ENCODE data around the gene UBE2S.
A peak's percentile ranks its signal among the peaks of the same experiment; 100 is the strongest.

UBE2S gene

GRCh38 chr19:55391702-55392615, 15.6 kb downstream of the UBE2S start:
- peaks cover 24% of the 10 kb centered on the region for H3K4me1 ChIP-seq (ENCODE audit: insufficient read depth, low read length, poor library complexity, severe bottlenecking)
- H3K79me2 ChIP-seq (ENCODE audit: insufficient read depth, low read length), result peaks cover 34% of the 10 kb centered on the region
- no peak overlapping the region for H3K9ac ChIP-seq (ENCODE audit: low read depth, low read length, poor library complexity, severe bottlenecking)
- H3K27me3 ChIP-seq (ENCODE audit: insufficient read depth, low read length, poor library complexity, severe bottlenecking), result no peaks in the 10 kb centered on the region
- no peaks in the 10 kb centered on the region for H3F3A ChIP-seq (ENCODE audit: low read depth)
- peaks cover 23% of the 10 kb centered on the region; the same call in 1 of the 2 replicates for H3K36me3 ChIP-seq (ENCODE audit: insufficient read depth, low read length)
- peaks cover 47% of the 10 kb centered on the region for H4K20me1 ChIP-seq (ENCODE audit: insufficient read depth, low read length, poor library complexity, severe bottlenecking)
- no peaks in the 10 kb centered on the region for H3K9me2 ChIP-seq (replicated peaks; ENCODE audit: low read depth, low read length)
- H2AFZ ChIP-seq (ENCODE audit: low read length), result no peak overlapping the region
- H3K4me2 ChIP-seq (ENCODE audit: low read depth, low read length, poor library complexity, severe bottlenecking), result no peak overlapping the region
- no peak overlapping the region for H3K4me3 ChIP-seq (ENCODE audit: low read length, poor library complexity, severe bottlenecking)
- no peak for TF ChIP-seq CTCF (conservative IDR thresholded peaks at IDR 0.05; ENCODE audit: low read length)
- TF ChIP-seq EZH2phosphoT487 (IDR thresholded peaks at IDR 0.05; ENCODE audit: borderline replicate concordance), result no peak
- no peaks in the 10 kb centered on the region for H3K9me3 ChIP-seq (ENCODE audit: insufficient read depth, low read depth, low read length)

- no peaks in the 10 kb centered on the region for H3K9me3 ChIP-seq (ENCODE audit: insufficient read depth, low read depth, low read length)
- H4K20me1 ChIP-seq (ENCODE audit: insufficient read depth, low read length, poor library complexity, severe bottlenecking), result peaks cover 54% of the 10 kb centered on the region
- no peaks in the 10 kb centered on the region for H3F3A ChIP-seq (ENCODE audit: low read depth)
- peaks cover 30% of the 10 kb centered on the region for H3K4me1 ChIP-seq (ENCODE audit: insufficient read depth, low read length, poor library complexity, severe bottlenecking)
- peaks cover 42% of the 10 kb centered on the region for H3K79me2 ChIP-seq (ENCODE audit: insufficient read depth, low read length)
- no peak overlapping the region for H3K9ac ChIP-seq (ENCODE audit: low read depth, low read length, poor library complexity, severe bottlenecking)
- H2AFZ ChIP-seq (ENCODE audit: low read length), result no peak overlapping the region
- H3K36me3 ChIP-seq (ENCODE audit: insufficient read depth, low read length), result peaks cover 23% of the 10 kb centered on the region; the same call in 1 of the 2 replicates
- no peaks in the 10 kb centered on the region for H3K27me3 ChIP-seq (ENCODE audit: insufficient read depth, low read length, poor library complexity, severe bottlenecking)
- no peaks in the 10 kb centered on the region for H3K9me2 ChIP-seq (replicated peaks; ENCODE audit: low read depth, low read length)
- H3K4me3 ChIP-seq (ENCODE audit: low read length, poor library complexity, severe bottlenecking), result no peak overlapping the region
- TF ChIP-seq CTCF (conservative IDR thresholded peaks at IDR 0.05; ENCODE audit: low read length) (no peak), EZH2phosphoT487 (IDR thresholded peaks at IDR 0.05; ENCODE audit: borderline replicate concordance) (no peak)
- no peak overlapping the region for H3K4me2 ChIP-seq (ENCODE audit: low read depth, low read length, poor library complexity, severe bottlenecking)
Observed at GRCh38 chr19:55391191-55391670, 16.4 kb downstream of the UBE2S start.

GRCh38 chr19:55390461-55390880, 17.1 kb downstream of the UBE2S start:
- no peak overlapping the region for H2AFZ ChIP-seq (ENCODE audit: low read length)
- no peaks in the 10 kb centered on the region for H3K9me2 ChIP-seq (replicated peaks; ENCODE audit: low read depth, low read length)
- TF ChIP-seq CTCF (conservative IDR thresholded peaks at IDR 0.05; ENCODE audit: low read length), result no peak
- no peak for TF ChIP-seq EZH2phosphoT487 (IDR thresholded peaks at IDR 0.05; ENCODE audit: borderline replicate concordance)
- peak overlapping the region; percentile 100 for H3K4me2 ChIP-seq (ENCODE audit: low read depth, low read length, poor library complexity, severe bottlenecking)
- no peak overlapping the region for H3K4me3 ChIP-seq (ENCODE audit: low read length, poor library complexity, severe bottlenecking)
- H3K4me1 ChIP-seq (ENCODE audit: insufficient read depth, low read length, poor library complexity, severe bottlenecking), result peaks cover 30% of the 10 kb centered on the region
- H4K20me1 ChIP-seq (ENCODE audit: insufficient read depth, low read length, poor library complexity, severe bottlenecking), result peaks cover 58% of the 10 kb centered on the region
- H3K9me3 ChIP-seq (ENCODE audit: insufficient read depth, low read depth, low read length), result no peaks in the 10 kb centered on the region
- peaks cover 23% of the 10 kb centered on the region; the same call in 1 of the 2 replicates for H3K36me3 ChIP-seq (ENCODE audit: insufficient read depth, low read length)
- peaks cover 47% of the 10 kb centered on the region for H3K79me2 ChIP-seq (ENCODE audit: insufficient read depth, low read length)
- no peaks in the 10 kb centered on the region for H3K27me3 ChIP-seq (ENCODE audit: insufficient read depth, low read length, poor library complexity, severe bottlenecking)
- no peak overlapping the region for H3K9ac ChIP-seq (ENCODE audit: low read depth, low read length, poor library complexity, severe bottlenecking)
- no peaks in the 10 kb centered on the region for H3F3A ChIP-seq (ENCODE audit: low read depth)
